Measurements from ENCODE around the gene VPS13C.

GRCh38 chr15:61815356-61816083, 244.7 kb downstream of the VPS13C start:
- no peak for TF ChIP-seq POLR2AphosphoS5 (IDR thresholded peaks at IDR 0.05; ENCODE audit: low read depth, low read length)
- TF ChIP-seq, protein P1, sequence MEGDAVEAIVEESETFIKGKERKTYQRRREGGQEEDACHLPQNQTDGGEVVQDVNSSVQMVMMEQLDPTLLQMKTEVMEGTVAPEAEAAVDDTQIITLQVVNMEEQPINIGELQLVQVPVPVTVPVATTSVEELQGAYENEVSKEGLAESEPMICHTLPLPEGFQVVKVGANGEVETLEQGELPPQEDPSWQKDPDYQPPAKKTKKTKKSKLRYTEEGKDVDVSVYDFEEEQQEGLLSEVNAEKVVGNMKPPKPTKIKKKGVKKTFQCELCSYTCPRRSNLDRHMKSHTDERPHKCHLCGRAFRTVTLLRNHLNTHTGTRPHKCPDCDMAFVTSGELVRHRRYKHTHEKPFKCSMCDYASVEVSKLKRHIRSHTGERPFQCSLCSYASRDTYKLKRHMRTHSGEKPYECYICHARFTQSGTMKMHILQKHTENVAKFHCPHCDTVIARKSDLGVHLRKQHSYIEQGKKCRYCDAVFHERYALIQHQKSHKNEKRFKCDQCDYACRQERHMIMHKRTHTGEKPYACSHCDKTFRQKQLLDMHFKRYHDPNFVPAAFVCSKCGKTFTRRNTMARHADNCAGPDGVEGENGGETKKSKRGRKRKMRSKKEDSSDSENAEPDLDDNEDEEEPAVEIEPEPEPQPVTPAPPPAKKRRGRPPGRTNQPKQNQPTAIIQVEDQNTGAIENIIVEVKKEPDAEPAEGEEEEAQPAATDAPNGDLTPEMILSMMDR (IDR thresholded peaks at IDR 0.05 in 2 of 3, conservative IDR thresholded peaks at IDR 0.05 in 1 of 3; ENCODE audit: borderline replicate concordance in 1 of 3, insufficient read depth in 1 of 3, low read depth in 2 of 3, low read length in 2 of 3), result no peak
